Tibial artery (tissue), 4 donors: ENCODE results near the gene TIMP1.

ENCODE experiments used
- DNase-seq, 2 donors: peaks; one replicate each; pipeline ENCODE4 v3.0.0-alpha.2; 2019
- H3K27ac ChIP-seq, 2 donors: fragments of 200-600 bp; sonication (generic) in 1 of 2; 1 replicate in 1 of 2; 2 replicates in 1 of 2; pipeline ENCODE4 v1.5.1; 2018 to 2019; ENCODE audit warnings: mild to moderate bottlenecking in 1 of 2
- H3K27me3 ChIP-seq, 2 donors: fragments of 200-600 bp; sonication (generic) in 1 of 2; one replicate each; pipeline versions ENCODE4 v1.5.1 to v1.6.0; 2016 to 2019
- H3K36me3 ChIP-seq, 3 donors: fragments of 200-600 bp; sonication (generic) in 2 of 3; one replicate each; pipeline ENCODE4 v1.5.1; 2016 to 2019; ENCODE audit warnings: mild to moderate bottlenecking in 2 of 3
- H3K4me1 ChIP-seq, 4 donors: fragments of 200-600 bp; sonication (generic) in 2 of 4; 1 replicate in 3 of 4; 2 replicates in 1 of 4; pipeline ENCODE4 v1.5.1; 2016 to 2019
- H3K4me3 ChIP-seq, 2 donors: fragments of 200-600 bp; sonication (generic) in 1 of 2; 1 replicate in 1 of 2; 2 replicates in 1 of 2; pipeline ENCODE4 v1.5.1; 2018 to 2019; ENCODE audit warnings: mild to moderate bottlenecking in 2 of 2
- H3K9me3 ChIP-seq, 3 donors: fragments of 200-600 bp; sonication (generic) in 1 of 3; one replicate each; pipeline ENCODE4 v1.5.1; 2016 to 2019
- intact Hi-C: fragments of 100-400 bp; cut with DNase I; formaldehyde crosslinking; loops from one replicate; pipeline ENCODE4 v1.15.0; 2023; ENCODE audit warnings: low total_unique reads
- TF ChIP-seq, protein P1 (sequence below), 2 experiments: fragments of 200-600 bp in 1 of 2; fragments of 450-650 bp in 1 of 2; IDR thresholded peaks; one replicate each; pipeline ENCODE4 v1.5.1; 2017 to 2019; ENCODE audit warnings: antibody characterized with exemption in 2 of 2, mild to moderate bottlenecking in 1 of 2, moderate library complexity in 1 of 2

TIMP1 gene

DNA sequence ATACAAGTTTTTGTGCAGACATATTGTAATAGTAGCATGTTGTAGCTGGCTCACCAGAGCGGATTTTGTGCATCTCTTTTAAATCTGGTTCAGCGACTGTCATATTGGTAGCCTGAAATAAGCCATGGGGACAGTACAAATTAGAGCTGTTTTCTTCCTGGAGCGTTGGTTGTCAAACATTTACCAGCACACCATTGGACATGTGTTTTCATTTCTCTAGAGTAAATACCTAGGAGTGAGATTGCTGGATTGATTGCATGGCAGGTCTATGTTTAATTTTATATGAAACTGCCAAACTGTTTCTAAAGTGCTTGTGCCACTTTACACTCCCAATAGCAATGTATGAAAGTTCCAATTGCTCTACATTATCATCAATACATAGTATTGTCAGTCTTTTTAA, 23.8 kb upstream of the TIMP1 start:
- H3K9me3 ChIP-seq = no peaks in the 10 kb centered on the region
- intact Hi-C loops = no loop called here
- TF ChIP-seq, protein P1, sequence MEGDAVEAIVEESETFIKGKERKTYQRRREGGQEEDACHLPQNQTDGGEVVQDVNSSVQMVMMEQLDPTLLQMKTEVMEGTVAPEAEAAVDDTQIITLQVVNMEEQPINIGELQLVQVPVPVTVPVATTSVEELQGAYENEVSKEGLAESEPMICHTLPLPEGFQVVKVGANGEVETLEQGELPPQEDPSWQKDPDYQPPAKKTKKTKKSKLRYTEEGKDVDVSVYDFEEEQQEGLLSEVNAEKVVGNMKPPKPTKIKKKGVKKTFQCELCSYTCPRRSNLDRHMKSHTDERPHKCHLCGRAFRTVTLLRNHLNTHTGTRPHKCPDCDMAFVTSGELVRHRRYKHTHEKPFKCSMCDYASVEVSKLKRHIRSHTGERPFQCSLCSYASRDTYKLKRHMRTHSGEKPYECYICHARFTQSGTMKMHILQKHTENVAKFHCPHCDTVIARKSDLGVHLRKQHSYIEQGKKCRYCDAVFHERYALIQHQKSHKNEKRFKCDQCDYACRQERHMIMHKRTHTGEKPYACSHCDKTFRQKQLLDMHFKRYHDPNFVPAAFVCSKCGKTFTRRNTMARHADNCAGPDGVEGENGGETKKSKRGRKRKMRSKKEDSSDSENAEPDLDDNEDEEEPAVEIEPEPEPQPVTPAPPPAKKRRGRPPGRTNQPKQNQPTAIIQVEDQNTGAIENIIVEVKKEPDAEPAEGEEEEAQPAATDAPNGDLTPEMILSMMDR (IDR thresholded peaks at IDR 0.05) = no peak
- H3K27me3 ChIP-seq = no peaks in the 10 kb centered on the region
- H3K36me3 ChIP-seq = peaks cover 0 to 7% (median 5%) of the 10 kb centered on the region in 3 donors
- H3K27ac ChIP-seq = no peak overlapping the region
- H3K4me3 ChIP-seq = no peak overlapping the region
- DNase-seq = no peak
- H3K4me1 ChIP-seq = peaks cover 0 to 16% (median 13%) of the 10 kb centered on the region in 4 donors

DNA sequence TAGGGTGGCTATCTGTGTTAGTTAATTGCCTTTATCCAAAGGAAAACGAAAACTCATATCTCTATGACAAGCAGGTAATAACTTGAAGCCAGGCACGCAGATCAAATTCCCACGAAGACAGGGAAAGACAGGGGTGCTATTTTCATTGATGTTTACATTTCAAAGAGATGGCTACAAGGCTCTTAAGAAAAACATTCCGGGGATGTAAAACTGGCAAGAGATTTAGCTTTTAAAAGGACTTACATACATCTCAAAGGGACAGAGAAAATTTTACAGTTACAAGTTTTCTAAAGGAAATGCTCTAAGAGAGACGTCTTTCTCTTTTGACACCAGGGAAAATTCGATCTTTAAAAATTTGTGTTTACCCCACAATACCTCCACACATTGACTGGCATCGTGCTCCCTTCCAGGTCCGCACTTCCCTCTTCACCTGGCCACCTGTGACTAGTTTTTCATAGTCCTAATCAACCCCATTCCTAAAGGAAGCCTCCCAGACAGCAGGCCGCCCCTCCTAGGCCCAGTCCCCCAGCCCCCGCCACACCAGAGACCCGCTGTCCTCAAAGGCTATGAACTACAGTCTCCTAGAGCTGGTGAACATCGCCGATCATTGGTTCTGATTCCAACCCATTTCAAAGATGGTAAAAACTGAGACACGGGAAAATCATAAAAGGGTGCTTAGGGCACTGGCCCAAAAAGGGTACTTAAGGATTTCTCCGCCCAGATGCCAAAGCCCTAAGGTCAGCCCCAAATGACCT, 21.9 kb upstream of the TIMP1 start:
- intact Hi-C loops = no loop called here
- Histone ChIP-seq H3K27me3 (no peaks in the 10 kb centered on the region), H3K9me3 (no peaks in the 10 kb centered on the region), H3K27ac (peak overlapping the region; percentile 91), H3K4me1 (peaks cover 0 to 16% (median 13%) of the 10 kb centered on the region in 4 donors), H3K4me3 (peak overlapping the region; percentile 62 to 70), H3K36me3 (peaks cover 8 to 23% (median 22%) of the 10 kb centered on the region in 3 donors)
- no peak for DNase-seq
- TF ChIP-seq, protein P1 (IDR thresholded peaks at IDR 0.05) = no peak

DNA sequence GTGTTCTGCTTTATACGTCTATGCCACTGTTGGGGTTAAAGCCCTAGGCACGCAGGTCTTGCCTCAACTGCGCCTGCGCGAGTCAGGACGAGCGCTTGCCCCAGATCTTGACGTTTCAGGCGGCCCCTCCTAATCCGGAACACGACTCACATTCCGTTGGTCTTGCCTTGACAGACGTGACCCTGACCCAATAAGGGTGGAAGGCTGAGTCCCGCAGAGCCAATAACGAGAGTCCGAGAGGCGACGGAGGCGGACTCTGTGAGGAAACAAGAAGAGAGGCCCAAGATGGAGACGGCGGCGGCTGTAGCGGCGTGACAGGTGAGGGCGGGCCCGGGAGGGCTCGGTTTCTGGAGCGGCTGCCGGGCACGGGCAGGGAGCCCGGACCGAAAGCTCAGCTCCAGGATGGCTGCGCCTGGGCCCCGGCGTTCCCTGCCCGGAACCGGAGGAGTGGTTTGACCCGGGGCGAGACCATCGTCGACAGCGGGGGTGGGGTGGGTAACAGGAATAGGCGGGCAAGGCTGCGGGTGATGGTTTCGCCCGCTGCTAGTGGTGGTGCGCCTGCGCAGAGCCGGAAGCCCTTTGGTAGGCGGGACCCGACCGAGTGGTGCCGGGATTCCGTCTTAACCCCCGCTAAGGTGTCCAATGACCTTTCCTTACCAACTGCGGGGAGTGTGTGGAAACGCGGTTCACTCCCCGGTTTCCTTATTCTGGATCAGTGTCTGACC, 21.1 kb upstream of the TIMP1 start, which contains the start of gene ARAF:
TSS of gene ARAF (plus strand) at position 272 of the 725 bp plus-strand sequence. CDS start 1,763 bp downstream, outside the sequence.
- Histone ChIP-seq H3K27me3 (no peaks in the 10 kb centered on the region), H3K27ac (peak within 1 kb of the TSS; percentile 91), H3K4me3 (peak within 1 kb of the TSS; percentile 62 to 70), H3K36me3 (peaks cover 9 to 26% (median 26%) of the 10 kb centered on the region in 3 donors), H3K4me1 (peaks cover 0 to 16% (median 13%) of the 10 kb centered on the region in 4 donors), H3K9me3 (no peaks in the 10 kb centered on the region)
- TF ChIP-seq, protein P1 (IDR thresholded peaks at IDR 0.05) = no peak
- intact Hi-C loops = no loop called here
- peak; percentile 97 to 99 for DNase-seq

DNA sequence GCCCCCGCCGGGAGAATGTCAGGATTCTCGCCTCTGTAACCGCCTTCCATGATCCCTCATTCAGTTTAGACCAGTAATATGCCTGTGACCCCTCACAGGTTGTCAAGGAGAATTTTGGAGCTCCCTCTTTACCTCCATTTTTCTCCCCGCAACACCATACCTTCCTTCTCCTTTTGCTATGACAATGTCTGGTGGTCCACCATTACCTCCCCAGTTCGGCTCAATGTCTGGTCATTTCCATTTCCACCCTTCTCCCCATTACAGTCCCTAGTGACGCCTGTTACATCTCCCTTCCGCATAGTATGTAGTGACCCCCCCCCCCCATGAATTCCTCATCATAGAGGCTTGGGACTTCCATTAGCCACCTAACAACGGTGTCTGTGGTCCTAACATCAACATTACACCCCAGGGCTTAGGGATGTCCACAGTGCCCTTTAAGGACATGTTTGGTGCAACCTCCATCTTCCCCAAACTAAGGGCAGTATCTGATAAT, 20.5 kb upstream of the TIMP1 start:
- no peak for DNase-seq
- TF ChIP-seq, protein P1 (IDR thresholded peaks at IDR 0.05) = no peak
- H3K36me3 ChIP-seq = peaks cover 10 to 32% (median 31%) of the 10 kb centered on the region in 3 donors
- H3K9me3 ChIP-seq = no peaks in the 10 kb centered on the region
- peak overlapping the region; percentile 62 to 70 for H3K4me3 ChIP-seq
- intact Hi-C loops = no loop called here
- peaks cover 0 to 16% (median 13%) of the 10 kb centered on the region in 4 donors for H3K4me1 ChIP-seq
- H3K27me3 ChIP-seq = no peaks in the 10 kb centered on the region
- H3K27ac ChIP-seq = peak overlapping the region; percentile 91

DNA sequence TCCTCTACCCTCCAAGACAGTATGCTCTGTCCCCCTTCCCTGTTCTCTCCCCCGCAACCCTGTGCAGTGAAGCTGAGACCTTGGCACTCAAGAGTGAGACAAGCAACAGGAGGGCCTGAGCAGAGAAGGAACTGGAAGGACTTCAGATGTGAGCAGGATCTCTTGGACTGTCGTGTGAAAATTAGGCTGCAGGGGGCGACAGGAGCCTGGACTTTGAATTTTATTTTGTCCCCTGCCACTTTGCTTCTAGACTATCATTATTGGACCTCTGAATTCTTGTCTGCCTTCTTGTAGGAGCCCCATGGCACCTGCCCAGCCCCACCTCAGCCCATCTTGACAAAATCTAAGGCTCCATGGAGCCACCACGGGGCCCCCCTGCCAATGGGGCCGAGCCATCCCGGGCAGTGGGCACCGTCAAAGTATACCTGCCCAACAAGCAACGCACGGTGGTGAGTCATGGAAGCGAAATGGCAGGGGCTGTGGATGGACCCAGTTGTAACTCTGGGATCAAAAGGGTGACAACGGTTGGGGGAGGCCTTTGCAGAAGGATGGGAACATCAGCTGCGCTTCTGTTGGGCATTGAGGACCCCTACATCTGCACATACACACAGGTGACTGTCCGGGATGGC, 19.5 kb upstream of the TIMP1 start:
- H3K36me3 ChIP-seq = peaks cover 20 to 42% (median 42%) of the 10 kb centered on the region in 3 donors
- H3K4me3 ChIP-seq = no peak overlapping the region
- H3K27me3 ChIP-seq = no peaks in the 10 kb centered on the region
- intact Hi-C loops = no loop called here
- H3K4me1 ChIP-seq = peaks cover 0 to 16% (median 13%) of the 10 kb centered on the region in 4 donors
- H3K9me3 ChIP-seq = no peaks in the 10 kb centered on the region
- no peak for DNase-seq
- H3K27ac ChIP-seq = no peak overlapping the region
- TF ChIP-seq, protein P1 (IDR thresholded peaks at IDR 0.05) = peak; percentile 18 to 24
